Ishikawa (cell line): ENCODE measurements around the gene PDHB.
A peak's percentile ranks its signal among the peaks of the same experiment; 100 is the strongest.

Source experiments
- CEBPB ChIP-seq: IDR thresholded peaks from 2 replicates; pipeline ENCODE4 v1.6.1; 2012
- CREB1 ChIP-seq: IDR thresholded peaks from 2 replicates; pipeline ENCODE4 v1.6.1; 2012; ENCODE audit warnings: low read depth
- EGR1 ChIP-seq: IDR thresholded peaks from 2 replicates; pipeline ENCODE4 v1.6.1; 2012
- EP300 ChIP-seq: IDR thresholded peaks from 2 replicates; pipeline ENCODE4 v1.6.1; 2012; ENCODE audit warnings: borderline replicate concordance
- FOXM1 ChIP-seq: IDR thresholded peaks from 2 replicates; pipeline ENCODE4 v1.6.1; 2012; ENCODE audit warnings: low read depth, borderline replicate concordance
- NFIC ChIP-seq: IDR thresholded peaks from 2 replicates; pipeline ENCODE4 v1.6.1; 2012
- RAD21 ChIP-seq: IDR thresholded peaks from 2 replicates; pipeline ENCODE4 v1.6.1; 2012; ENCODE audit warnings: low read depth
- TAF1 ChIP-seq: IDR thresholded peaks from 2 replicates; pipeline ENCODE4 v1.6.1; 2012; ENCODE audit warnings: low read depth, mild to moderate bottlenecking
- TCF12 ChIP-seq: IDR thresholded peaks from 2 replicates; pipeline ENCODE4 v1.6.1; 2012; ENCODE audit warnings: low read depth
- TEAD4 ChIP-seq: IDR thresholded peaks from 2 replicates; pipeline ENCODE4 v1.6.1; 2012
- YY1 ChIP-seq: IDR thresholded peaks from 2 replicates; pipeline ENCODE4 v1.6.1; 2012; ENCODE audit warnings: low read depth
- ZBTB7A ChIP-seq: IDR thresholded peaks from 2 replicates; pipeline ENCODE4 v1.6.1; 2012; ENCODE audit warnings: low read depth
- TF ChIP-seq, protein P1 (sequence below): IDR thresholded peaks from 2 replicates; pipeline ENCODE4 v1.6.1; 2012
- TF ChIP-seq, protein P2 (sequence below): IDR thresholded peaks from 2 replicates; pipeline ENCODE4 v1.6.1; 2012; ENCODE audit warnings: low read depth, mild to moderate bottlenecking
- TF ChIP-seq, protein P3 (sequence below): IDR thresholded peaks from 2 replicates; pipeline ENCODE4 v1.6.1; 2012

The PDHB gene

DNA sequence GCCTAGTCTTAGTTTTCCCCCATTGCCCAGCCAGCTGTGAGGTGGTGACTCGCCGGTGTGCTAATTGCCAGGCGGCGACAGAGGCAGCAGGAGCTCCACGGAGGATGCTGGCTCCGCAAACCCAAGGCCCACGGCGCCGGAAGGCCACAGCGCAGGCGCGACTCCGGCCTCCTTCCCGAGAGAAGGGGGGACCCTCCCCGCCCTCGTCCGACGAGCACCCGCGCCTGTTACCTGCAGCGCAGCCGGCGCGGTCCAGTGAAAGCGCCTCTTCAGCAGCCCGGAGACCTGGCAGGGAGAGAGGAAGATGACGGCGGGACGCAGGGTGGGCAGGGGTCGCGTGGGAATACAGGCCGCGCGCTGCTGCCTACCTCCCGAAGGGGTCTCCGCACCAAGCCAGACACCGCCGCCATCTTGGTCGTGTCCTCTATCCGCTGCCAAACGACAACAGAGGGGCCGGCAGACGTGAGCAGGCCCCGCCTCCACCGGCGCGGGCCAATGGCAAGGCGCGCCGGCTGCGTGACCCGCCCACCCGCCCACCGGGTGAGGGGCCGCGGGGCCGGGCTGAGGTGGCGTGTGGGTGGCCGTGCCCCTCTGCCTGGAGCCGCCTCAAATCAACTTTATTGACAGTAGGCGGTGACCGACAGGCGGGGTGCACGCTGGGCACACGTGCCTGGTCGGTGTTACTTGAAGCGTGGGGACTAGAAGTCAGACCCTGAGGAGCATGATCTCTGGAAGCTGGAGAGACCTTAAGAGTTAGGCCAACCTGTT, at the start of gene PDHB:
PDHB (minus strand) TSS at position 433 of the 768 bp plus-strand sequence; CDS start at position 410, 23 bp downstream.
- TF ChIP-seq, protein P1, sequence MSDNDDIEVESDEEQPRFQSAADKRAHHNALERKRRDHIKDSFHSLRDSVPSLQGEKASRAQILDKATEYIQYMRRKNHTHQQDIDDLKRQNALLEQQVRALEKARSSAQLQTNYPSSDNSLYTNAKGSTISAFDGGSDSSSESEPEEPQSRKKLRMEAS, result peak; percentile 99
- no peak for TF ChIP-seq FOXM1
- TF ChIP-seq, protein P2, sequence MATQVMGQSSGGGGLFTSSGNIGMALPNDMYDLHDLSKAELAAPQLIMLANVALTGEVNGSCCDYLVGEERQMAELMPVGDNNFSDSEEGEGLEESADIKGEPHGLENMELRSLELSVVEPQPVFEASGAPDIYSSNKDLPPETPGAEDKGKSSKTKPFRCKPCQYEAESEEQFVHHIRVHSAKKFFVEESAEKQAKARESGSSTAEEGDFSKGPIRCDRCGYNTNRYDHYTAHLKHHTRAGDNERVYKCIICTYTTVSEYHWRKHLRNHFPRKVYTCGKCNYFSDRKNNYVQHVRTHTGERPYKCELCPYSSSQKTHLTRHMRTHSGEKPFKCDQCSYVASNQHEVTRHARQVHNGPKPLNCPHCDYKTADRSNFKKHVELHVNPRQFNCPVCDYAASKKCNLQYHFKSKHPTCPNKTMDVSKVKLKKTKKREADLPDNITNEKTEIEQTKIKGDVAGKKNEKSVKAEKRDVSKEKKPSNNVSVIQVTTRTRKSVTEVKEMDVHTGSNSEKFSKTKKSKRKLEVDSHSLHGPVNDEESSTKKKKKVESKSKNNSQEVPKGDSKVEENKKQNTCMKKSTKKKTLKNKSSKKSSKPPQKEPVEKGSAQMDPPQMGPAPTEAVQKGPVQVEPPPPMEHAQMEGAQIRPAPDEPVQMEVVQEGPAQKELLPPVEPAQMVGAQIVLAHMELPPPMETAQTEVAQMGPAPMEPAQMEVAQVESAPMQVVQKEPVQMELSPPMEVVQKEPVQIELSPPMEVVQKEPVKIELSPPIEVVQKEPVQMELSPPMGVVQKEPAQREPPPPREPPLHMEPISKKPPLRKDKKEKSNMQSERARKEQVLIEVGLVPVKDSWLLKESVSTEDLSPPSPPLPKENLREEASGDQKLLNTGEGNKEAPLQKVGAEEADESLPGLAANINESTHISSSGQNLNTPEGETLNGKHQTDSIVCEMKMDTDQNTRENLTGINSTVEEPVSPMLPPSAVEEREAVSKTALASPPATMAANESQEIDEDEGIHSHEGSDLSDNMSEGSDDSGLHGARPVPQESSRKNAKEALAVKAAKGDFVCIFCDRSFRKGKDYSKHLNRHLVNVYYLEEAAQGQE, result no peak
- TF ChIP-seq ZBTB7A, result peak; percentile 96
- peak; percentile 38; the same call in 1 of the 2 replicates for TF ChIP-seq NFIC
- peak; percentile 51; the same call in 1 of the 2 replicates for TF ChIP-seq TEAD4
- peak; percentile 97 for TF ChIP-seq YY1
- TF ChIP-seq TCF12, result no peak
- TF ChIP-seq RAD21, result no peak
- peak; percentile 49; the same call in 1 of the 2 replicates for TF ChIP-seq EGR1
- TF ChIP-seq CEBPB, result no peak
- TF ChIP-seq, protein P3, sequence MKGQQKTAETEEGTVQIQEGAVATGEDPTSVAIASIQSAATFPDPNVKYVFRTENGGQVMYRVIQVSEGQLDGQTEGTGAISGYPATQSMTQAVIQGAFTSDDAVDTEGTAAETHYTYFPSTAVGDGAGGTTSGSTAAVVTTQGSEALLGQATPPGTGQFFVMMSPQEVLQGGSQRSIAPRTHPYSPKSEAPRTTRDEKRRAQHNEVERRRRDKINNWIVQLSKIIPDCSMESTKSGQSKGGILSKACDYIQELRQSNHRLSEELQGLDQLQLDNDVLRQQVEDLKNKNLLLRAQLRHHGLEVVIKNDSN, result peak; percentile 67
- TF ChIP-seq CREB1, result no peak
- TF ChIP-seq TAF1, result peak; percentile 90
- no peak for TF ChIP-seq EP300

DNA sequence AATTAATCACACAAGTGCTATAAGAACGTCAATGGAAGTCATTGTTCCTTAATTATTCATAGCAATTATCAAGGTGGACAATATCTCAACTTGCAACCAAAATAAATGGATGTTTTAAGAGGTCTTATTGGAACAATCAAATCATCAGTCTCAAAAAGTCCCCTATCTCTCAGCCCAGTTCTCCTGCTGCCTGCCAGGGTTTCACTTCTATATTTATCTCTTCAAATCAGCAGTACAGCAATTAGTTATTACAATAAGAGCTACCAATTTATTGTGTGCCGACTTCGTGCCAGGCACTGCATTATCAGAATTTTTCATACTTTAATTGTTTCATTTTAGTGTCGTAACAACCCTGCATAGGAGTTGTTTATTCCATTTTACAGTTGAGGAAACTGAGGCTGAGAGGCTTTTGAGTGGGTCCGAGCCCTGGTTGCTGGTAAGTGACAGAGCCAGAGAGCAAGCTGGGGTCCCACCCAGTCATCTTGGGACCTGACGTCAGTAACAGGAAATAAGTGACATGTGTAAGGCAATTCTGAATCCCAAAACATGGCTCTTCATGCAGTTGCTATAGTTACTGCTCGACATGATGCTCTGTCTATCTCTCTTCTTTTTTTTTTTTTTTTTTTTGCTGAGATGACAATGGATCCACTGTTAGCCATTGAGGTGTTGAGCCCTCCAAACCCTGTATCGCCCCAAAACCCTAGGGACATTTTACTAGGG, 49.4 kb upstream of the PDHB start:
- TF ChIP-seq FOXM1 (no peak), TAF1 (no peak), EP300 (no peak), CREB1 (no peak), RAD21 (no peak), ZBTB7A (no peak), YY1 (no peak), TCF12 (no peak), TEAD4 (no peak), EGR1 (no peak), CEBPB (no peak), NFIC (no peak)
- TF ChIP-seq, protein P3, result no peak
- TF ChIP-seq, protein P1, result no peak
- TF ChIP-seq, protein P2, result no peak

DNA sequence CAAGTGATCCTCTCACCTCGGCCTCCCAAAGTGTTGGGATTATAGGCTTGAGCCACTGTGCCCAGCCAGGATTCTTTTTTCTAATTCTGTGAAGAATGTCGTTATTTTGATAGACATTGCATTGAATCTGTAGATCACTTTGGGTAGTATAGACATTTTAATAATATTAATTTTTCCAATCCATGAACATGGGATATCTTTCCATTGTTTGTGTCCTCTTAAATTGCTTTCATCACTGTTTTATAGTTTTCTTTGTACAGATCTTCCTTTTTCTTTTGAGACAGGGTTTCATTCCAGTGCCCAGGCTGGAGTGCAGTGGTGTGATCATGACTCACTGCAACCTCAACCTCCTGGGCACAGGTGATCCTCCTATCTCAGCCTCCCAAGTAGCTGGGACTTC, 46.7 kb upstream of the PDHB start:
- TF ChIP-seq CREB1, result no peak
- TF ChIP-seq FOXM1, result no peak
- TF ChIP-seq, protein P2, result no peak
- no peak for TF ChIP-seq YY1
- no peak for TF ChIP-seq EGR1
- no peak for TF ChIP-seq NFIC
- TF ChIP-seq, protein P1, result no peak
